HG03520 (cell line): ENCODE results near the gene ARIH2.
"Not testable (repeated sequence)": the region's sequence is repeated elsewhere in the genome, so short reads cannot be mapped to it uniquely, and the experiment has no call there.

Experiments
- ATAC-seq: cut with Tn5 transposase; IDR thresholded peaks from one replicate; pipeline ENCODE4 v1.9.1; 2021; ENCODE audit warnings: mild to moderate bottlenecking, moderate library complexity; ENCODE audit not compliant: unreplicated experiment

Gene ARIH2

DNA sequence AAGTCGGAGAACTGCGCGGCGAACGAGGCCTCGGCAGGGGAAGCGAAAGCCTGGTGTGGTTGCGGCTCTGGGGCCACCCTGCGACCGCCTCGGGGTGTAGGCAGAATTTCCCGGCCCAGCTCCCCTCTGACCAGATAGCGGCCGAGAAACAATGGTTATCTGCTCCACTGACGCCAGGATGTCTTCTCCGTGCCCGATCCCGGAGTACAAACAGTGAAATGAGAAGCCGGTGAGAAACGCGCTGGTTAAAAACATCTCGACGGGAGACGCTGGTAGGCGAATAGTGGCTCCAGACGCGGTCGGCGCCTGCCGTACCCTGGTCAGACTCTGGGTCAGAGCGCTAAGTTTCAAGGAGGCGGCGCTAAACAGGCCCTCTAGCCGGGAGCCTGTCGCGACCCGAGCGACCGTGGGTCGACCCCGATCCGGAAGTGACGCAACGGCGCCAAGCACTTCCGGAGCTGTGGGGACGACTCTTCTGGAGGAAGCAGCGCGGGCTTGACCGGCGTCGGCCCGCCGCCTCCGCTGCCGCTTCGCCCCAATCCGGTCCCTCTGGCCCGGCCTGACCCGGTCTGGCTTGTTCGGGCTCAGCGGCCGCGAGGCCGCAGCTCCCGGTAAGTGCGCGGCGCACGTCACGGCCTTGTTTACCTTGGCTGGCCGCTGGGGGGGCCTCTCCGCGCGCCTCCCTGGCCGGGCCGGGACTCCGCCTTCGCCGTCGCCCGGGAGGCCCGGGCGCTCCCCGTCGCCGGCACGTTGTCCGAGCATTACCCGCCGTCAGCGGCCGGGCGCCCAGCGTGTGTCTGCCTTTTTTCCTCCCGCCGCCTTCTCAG lies at the start of gene ARIH2:
Gene ARIH2, plus strand, starts transcription at position 455 of the 827 bp plus-strand sequence. CDS start 8,717 bp downstream, outside the sequence.
- peak; percentile 81 for ATAC-seq

DNA sequence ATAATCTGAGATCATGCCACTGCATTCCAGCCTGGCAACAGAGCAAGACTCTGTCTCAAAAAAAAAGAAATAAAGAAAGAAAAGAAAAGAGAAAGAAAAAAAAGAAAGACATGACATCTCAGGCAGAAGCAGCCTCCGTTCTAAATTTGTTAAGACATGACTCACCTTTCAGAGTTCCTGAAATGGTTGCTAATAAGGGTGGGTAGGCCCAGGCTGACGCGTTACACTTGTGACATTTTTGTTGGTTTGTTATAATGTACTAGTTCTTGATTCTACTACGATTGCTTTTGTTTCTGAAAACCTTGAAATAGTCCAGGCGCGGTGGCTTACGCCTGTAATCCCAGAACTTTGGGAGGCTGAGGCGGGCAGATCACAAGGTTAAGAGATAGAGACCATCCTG lies 41.0 kb upstream of the ARIH2 start:
- no peak for ATAC-seq

- no peak for ATAC-seq
These were observed 39.2 kb upstream of the ARIH2 start for GRCh38 chr3:48879307-48879993.

- no peak for ATAC-seq
These were observed 38.7 kb upstream of the ARIH2 start for GRCh38 chr3:48879994-48880377.

DNA sequence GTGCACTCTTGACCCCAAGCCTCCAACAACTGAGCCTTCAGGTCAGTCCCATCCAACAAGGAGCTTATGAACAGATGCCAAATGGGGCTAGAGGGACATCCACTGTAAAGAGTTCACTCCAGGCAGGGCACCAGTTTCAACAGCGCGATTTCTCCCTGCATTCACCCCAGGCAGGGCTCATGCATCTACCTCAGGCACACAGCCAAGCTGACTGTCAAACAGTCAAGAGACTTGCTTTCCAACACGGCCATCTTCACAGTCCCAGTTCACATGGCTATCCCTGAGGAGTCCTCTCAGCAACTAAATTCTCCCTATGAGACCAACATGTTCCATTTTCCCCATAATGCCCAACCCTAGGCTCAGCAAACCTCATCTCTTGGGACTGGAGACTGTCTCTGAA lies 37.6 kb upstream of the ARIH2 start:
- no peak for ATAC-seq

GRCh38 chr3:48881652-48882114 lies 37.0 kb upstream of the ARIH2 start:
- ATAC-seq: no peak

DNA sequence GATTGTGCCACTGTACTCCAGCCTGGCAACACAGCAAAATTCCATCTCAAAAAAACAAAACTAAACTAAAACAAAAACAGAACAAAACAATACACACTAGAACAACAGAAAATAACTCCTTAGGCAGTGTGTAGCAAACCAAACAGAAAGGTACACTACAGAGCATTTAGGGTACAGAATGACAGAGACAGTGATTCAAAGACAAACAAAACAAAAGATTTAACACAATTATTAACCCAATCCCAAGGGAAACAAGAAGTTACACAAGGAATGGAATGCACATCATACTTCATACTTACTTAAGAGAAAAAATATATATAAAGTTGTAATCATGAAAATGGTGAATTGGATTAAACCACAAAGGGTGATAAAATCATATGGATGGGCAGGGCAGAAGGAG lies 32.9 kb upstream of the ARIH2 start:
- ATAC-seq: no peak

DNA sequence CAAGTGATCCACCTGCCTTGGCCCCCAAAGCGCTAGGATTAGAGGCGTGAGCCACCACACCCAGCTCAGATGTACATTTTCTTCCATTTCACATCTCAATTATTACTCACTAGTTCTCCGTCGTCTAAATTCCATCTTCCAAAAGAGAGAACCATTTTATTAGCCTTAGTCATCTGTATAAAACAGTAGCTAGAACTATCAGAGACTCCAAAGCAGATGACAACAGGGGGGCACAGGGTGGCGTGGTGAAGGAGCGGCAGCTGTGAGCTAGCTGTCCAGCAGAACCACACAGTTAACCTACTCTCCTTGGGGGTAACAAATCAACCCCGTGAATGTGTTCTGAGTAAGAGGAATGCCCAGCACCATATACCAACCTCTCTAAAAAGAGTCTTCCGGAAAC lies 27.0 kb upstream of the ARIH2 start:
- no peak for ATAC-seq

- ATAC-seq: no peak
These were observed 24.1 kb upstream of the ARIH2 start for GRCh38 chr3:48894516-48894915.

DNA sequence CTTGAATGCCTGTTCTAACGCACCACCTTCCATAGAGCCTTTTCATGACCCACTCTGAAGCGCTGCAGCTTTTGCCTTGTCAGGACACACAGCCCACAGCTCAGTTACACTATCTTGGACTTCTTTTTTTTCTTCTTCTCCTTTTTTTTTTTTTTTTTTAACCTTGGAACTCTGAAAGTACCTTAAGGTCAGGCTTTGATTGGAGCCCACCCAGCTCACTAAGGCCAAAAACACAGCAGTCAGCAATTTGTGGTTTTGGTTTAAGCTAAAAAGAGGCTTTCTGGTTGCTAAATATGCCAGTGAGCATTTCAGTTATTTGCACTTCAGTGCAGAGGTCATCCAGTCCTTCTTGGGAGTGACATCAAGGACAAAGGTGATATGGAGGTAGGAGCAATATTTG lies 21.7 kb upstream of the ARIH2 start:
- no peak for ATAC-seq

DNA sequence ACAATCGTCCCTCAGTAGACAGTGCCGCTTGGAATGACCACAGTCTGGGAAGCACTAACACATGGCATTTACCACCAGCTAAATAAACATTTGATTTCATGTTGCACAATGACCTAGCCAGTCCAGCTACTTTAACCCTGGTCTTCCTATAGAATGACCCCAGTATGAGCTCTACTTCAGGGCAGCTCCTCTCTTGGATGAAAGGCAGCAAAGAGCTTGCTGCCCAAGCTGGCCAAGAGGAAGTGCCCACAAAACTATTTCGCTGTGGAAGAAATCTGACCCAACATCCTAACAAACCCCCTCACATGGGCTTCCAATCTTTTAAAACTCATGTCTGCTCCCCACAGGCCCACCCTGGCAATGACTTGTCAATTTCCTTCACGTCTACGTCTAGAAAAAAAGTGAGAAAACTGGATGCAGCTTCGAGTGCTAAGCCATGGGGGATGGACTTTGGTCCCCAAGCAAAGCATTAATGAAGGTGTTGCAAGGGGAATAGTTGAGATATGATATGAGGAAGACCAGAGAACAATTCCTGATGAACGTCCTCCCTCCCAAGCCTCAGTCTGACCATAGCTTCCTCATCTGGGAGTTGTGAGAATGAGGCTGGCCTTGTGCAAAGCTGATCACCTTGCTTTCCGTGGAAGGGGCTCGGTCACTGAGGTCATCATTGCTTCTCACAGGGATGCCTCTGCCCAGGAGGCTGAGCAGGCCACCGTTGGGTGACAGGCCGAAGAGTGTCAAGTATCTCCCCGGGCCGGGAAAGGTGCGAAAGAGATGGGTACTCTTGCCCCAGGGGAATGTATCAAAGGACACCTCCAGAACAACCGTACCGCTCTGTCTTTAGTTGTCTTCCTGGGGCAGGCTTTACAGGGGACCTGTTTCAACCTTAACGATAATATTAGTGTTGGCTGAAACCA lies 20.9 kb upstream of the ARIH2 start:
- ATAC-seq: no peak

- peak; percentile 85 for ATAC-seq
These were observed 20.0 kb upstream of the ARIH2 start, which contains the start of gene SLC25A20 for GRCh38 chr3:48898383-48899234. Gene SLC25A20 (minus strand): TSS chr3:48898882. CDS start chr3:48898794, 88 bp downstream.

- ATAC-seq: no peak
These were observed 19.4 kb upstream of the ARIH2 start for GRCh38 chr3:48899273-48899672.

- ATAC-seq: not testable (repeated sequence)
These were observed 11.6 kb upstream of the ARIH2 start for GRCh38 chr3:48907026-48907425.

DNA sequence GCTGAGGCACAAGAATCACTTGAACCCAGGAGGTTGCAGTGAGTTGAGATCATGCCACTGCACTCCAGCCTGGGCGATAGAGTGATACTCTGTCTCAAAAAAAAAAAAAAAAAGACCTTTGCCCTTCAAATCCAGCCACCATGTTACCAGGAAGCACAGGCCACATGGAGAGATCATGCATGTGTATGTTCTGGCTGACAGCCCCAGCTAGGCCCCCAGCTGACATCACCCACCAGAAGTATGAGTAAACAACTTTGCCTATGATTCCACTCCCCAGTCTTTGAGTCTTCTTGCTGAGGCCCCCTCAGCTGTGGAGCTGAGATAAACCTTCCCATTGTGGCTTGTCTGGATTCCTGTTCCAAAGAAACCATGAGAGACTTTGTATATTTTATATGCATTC lies 3.3 kb upstream of the ARIH2 start:
- no peak for ATAC-seq

DNA sequence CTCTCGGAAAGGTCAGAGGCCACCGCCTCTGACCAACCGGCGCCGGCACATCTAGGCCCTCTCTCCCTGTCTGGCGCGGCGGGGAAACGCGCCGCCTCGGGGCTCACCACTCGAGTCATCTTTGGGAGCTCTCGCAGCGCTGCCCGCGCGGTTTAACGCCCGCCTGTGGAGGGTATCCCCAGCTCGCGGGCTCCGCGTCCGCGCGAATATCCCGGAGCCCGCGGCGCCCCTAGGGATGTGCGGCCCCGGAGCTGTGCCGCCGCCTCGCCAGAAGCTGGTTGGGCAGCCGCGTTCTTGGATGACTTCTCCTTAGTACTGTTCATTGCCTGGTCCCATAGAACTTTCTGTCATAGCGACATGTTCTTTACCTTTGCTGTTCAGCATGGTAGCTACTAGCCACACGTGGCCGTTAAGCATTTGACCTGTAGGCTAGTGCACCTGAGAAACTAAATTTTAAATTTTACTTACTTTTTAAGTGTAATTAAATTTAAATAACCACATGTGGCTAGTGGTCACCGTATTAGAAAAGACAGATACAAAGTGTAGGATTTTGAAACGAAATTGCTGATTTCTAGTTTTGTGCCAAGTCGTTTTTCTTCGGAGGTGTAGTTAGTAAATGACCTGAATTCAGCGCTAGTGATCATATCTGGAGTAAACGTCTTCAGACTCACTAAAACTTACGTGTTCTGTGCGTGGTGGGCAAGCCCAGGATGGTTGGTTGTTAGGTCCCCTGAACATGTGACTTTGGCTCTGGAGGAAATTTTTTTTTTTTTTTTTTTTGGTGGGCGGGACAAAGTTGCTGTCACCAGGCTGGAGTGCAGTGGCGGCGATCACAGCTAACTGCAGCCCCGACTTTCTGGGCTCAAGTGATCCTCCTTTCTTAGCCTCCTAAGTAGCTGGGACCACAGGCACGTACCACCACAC lies 835 bp downstream of the ARIH2 start:
- peak; percentile 17 for ATAC-seq

GRCh38 chr3:48926425-48927392 lies 8.1 kb downstream of the ARIH2 start:
- ATAC-seq: no peak

GRCh38 chr3:48927928-48928327 lies 9.3 kb downstream of the ARIH2 start:
- no peak for ATAC-seq
